ENCODE measurements around the gene AK8. TPM values are rescaled to one million over a fixed set of nuclear protein-coding genes. Genes with fewer than 3 reads are reported as not detected.

The AK8 gene
- total RNA-seq, 1 experiment from 2014 or later: 0.23 TPM

GRCh38 chr9:132888151-132888550, 10.1 kb upstream of the AK8 start:
- no peak for DNase-seq (ENCODE audit: low read depth)

DNA sequence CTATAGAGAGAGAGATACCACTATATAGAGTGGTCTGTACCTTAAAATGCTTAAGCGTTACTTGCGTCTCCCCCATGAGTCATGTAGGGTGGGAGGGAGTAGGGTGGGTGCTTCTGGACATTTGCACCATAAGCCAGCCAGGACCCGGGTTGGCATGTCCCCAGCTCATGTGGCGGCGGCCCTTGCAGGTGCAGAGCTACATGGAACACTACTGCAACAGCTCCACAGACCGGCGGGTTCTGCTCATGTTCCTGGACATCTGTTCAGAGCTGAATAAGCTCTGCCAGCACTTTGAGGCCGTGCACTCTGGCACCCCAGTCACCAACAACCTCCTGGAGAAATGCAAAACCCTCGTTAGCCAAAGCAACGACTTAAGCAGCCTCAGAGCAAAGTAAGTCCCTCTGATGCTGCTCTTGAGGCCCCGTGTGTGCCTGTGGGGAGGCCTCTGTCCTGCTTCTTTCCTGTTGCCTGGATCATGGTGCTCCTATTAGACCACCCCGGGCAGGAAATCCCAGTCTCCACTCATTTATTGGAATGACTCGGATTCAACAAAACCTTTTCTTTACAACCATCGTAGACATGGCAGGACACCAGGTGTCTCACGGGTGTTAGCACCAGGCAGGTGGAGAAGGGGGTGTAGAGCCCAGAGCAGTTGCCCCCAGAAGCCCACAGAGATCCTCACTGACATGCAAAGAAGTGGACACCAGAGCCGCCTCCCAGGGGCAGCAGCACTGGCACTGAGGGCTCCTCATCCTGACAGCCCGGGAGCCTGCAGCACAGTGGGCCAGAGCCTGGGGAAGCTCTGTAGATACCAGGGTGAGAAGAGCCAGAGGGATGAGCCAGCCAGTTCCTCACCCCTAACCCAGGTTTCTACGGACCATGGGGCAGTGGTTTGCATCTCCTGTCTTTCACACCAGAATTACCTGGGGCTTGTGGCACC, 9.4 kb upstream of the AK8 start:
- no peak for DNase-seq (ENCODE audit: low read depth)

DNA sequence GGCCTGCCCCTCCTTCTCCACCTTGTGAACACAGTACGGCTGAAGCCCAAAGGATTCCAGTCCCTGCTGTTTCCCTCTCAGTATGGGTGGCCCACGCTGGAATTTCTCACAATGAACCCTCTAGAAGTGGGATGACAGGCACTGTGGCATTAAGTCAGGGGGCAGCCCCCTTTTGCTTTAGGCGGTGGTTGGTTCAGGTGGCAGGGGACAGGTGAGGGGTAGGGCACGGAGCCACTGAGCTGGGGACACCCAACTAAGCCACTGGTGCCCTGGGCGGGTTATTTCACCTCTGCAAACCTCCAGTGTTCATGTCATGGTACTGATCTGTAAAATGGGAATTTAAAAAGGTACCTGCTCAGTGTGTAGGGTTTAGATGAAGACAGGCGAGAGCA, 8.2 kb upstream of the AK8 start:
- no peak for DNase-seq (ENCODE audit: low read depth)

DNA sequence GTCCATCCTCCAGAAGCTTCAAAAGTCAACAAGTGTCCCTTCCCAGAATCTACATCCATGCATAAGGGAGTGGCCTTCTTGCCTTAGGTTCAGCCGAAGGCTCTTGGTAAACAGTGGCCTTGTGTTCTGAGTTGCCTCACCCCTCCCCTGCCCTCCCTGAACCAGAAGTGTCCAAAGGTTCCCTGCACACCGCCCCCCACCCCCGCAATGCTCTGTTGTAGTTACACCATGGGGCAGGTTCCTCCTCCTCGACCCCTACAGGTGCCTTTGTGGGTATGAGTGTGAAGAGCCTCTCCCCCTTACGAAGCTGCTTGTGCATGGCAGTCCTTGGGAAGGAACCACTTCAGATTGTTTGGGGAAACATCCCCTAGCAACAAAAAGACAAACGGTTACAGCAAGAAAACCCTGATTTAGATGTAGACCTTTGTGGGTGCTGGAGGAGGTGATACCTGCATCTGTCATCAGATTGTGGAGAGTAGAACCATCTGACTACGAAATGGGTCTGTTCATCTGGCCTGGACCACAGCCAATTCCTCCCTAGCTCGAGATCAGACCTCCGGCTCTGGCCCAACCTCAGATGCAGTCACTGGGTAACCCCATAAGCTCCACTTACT, 7.7 kb upstream of the AK8 start:
- DNase-seq (ENCODE audit: low read depth): no peak

- no peak for DNase-seq (ENCODE audit: low read depth)
Observed at GRCh38 chr9:132883349-132884294, 5.5 kb upstream of the AK8 start.

- DNase-seq (ENCODE audit: low read depth): no peak
Observed at GRCh38 chr9:132882616-132883015, 4.5 kb upstream of the AK8 start.

DNA sequence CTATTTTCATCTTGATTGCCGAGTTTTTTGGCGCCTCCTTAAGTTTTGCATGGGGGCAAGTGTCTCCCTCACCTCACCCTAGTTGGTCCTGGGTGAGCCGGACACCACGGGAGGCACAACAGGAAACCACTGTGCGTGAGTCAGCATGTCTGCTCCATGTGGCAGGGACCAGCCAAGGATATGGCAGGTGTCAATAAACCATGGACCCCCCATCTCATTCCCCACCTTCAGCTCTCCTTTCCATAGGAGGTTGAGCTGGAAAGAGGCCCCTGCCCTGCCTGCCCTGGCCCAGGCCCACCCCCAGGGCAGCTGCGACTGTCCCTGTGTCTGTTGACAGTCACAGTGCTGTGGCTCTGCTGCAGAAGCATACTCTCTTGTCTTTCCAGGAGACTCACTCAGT, 3.7 kb upstream of the AK8 start:
- DNase-seq (ENCODE audit: low read depth): peak; percentile 63

DNA sequence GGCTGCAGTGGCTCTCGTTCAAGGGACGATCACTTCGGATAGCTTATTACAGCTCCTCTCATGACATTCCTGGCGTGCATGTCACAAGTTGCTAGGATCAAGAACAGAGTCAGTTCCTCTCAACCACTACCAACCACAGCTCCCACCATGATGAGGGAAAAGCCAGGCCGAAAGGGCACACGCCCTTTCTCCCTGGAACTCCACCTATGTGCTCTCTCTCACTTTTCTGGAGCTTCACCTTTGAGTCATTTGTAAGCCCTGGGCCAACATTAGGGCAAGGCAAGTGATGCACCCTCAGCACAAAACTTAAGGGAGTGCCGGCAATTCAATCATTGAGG, 2.2 kb upstream of the AK8 start:
- peak; percentile 31 for DNase-seq (ENCODE audit: low read depth)

DNA sequence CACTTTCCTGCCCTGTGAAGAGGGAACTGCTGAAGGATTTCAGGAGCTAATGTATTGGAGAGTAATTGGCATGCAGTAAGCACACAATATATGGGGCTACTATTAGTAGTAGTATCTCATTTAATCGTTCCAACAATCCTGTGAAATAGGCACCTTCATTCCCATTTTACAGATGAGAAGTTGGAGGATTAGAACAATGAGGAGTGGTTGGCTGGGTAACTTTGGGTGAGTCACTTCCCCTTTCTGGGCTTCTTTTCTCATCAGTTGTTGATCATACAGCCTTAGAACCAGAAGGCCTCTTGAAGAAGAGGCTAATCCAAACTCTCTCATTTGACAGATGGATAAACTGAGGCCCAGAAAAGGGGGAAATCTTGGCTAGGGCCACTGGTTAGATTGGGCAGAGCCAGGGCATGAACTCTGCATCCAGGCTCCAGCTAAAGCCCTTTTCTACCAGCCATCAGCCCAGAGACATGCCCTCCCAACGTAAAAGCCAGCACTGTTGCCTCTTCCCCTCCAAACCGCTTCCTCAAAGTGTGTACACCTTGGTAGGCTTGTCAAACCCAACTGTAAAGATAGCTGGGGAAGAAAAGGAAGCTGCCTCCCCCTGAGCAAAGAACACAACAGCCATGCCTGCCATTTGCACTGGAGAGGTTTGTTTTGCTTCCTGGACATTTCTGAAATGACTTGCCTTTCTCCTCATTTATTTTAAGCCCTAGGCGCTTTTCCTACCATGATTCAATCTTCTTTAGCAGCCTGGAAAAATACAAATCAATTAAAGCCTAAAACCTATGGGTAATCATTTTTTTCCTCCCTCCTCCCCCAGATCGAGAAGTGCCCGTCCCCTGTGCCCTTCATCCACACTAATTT, 1.6 kb upstream of the AK8 start:
- DNase-seq (ENCODE audit: low read depth): no peak

DNA sequence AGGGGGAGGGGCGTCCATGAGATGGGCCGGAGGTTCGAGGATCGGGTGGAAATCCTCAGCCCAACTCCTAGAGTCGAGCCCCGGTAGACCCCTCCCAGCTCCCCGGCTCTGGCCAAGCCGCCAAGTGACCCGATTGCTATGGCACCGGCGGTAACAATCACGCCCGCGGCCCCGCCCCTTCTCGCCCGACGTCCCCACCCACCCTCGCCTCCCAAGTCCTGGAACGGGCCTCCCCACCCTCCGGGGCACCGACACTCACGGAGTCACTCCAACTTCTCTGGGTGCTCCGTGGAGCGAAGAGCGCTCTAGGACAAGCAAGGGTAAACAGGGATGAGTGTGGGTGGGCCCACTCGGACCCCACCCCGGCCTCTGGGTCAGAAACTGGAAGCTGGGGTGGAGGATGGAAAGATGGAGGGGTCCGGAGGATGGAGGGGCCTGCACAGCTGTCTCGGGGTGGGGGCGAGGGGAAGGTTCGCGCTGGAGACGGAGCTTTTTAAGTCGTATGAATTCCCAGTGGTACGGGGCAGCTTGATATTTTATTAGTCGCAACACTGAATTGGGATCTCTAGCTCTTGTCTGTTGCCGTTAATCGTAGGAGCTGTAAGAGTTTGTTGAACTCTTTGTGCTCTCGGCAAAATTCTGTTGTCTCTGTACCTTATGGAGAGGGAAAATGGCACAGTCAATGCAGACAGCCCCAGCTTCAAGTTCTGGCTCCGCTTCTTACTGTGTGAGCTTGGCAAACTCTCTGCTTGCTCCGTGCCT, 792 bp upstream of the AK8 start, which contains the start of gene SPACA9:
SPACA9 (plus strand) TSS at position 204 of the 762 bp plus-strand sequence. CDS start 5,050 bp downstream, outside the sequence.
- DNase-seq (ENCODE audit: low read depth): peak; percentile 71

DNA sequence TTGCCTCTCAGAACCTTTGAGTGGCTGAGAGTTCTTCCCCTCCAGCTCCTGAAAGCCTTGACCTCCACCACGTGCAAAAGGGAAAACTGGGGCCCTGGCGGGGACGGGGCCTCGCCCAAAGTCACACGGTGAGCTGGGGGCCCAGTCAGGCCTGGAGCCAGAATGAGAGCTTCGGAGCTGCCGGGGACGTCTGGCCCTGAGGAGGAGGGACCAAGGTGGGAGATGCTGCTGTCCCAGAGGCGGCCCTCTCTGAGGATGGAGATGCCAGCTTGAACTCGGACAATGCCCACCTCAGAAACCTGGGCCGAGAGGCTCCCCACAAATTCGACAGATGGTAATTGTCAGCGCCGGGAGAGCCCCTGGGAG, 643 bp downstream of the AK8 start:
- no peak for DNase-seq (ENCODE audit: low read depth)

DNA sequence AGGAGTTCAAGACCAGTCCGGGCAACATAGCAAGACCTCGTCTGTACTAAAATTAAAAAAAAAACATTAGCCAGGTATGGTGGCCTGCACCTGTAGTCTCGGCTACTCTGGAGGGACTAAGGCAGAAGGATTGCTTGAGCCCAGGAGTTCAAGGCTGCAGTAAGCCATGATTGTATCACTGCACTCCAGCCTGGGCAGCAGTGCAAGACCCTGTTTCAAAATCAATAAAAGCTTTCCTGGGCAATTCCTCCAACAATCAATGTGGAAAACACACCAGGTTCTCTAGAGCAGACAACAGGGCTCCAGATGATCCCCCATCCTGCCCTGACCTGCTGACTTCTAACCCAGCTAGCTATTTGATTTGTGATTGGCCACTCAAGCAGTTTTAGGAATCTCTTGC, 1.2 kb downstream of the AK8 start:
- no peak for DNase-seq (ENCODE audit: low read depth)

DNA sequence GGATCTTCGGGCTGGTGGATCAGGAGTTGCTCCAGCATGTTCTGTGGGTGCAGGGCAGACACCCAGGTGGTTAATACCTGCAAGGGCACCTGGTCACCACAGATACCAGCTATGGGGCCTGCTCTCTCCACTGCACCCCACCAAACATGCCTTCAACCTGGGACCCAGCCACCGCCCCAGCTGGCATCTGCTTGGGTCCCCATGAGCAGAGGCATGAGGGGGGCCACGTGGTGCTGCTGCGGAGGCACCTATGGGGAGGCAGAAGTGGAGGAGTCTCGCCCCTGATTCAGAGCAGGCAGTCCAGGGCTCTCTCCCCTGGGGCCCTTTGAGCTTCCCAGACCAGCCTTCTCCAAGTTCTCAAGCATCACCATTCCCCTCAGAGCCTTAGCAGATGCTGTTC, 2.9 kb downstream of the AK8 start:
- DNase-seq (ENCODE audit: low read depth): no peak

DNA sequence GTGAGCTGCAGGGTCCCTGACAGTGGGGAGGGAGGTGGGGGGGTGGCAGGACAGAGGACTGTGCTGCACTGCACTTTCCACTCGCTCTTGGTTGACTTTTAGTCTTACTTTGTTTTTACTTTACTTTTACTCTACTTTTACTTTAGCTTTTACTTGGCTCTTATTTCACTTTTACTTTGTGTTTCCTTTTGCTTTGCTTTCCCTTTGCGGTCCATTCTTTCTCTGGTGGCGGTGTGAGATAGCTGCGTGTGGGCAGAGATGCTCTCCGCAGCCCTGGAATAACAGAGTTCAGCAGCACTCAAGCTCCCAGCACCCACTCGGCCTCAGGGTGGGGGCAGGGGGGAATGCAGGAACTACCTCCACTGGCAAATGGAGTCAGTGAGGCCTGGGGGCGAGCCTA, 4.7 kb downstream of the AK8 start:
- DNase-seq (ENCODE audit: low read depth): no peak

GRCh38 chr9:132869266-132869665, 8.8 kb downstream of the AK8 start:
- DNase-seq (ENCODE audit: low read depth): no peak

DNA sequence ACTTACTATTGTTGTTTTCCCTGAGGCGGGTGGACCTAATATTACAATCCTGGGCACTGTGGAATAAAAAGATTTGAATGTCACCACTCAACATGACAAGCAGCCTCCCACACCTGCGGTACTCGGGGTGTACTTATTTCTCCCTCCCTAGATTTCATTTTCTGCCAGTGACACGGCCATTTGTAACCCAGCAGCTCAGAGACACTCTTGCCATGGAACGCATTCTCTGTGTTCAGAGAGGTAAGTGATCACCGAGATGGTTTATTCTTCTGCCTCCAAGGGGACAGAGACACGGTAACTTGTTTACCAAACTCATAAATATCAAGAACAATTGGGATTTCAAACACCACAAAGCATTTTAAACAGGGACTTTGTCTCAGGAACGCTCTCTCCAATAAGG, 11.2 kb downstream of the AK8 start:
- DNase-seq (ENCODE audit: low read depth): no peak

GRCh38 chr9:132864691-132865090, 13.4 kb downstream of the AK8 start:
- DNase-seq (ENCODE audit: low read depth): no peak

DNA sequence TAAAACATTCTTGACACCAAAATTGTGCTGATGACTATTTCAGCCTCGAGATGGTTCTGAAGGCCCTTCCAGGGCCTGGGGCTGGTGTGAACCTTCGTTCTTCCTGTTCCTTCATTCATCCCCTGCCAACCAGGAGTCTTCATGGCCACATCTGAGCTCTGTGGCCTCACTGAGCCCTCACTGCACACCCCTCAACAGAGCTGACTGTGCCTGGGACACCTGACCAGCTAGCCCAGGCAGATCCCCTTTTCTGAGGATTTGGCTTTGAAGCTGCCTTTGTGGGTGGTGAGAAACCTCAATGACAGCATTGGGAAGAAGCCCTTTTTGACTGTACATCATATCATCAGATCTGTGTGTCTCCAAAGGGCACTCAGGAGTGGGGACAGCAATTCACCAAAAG, 13.8 kb downstream of the AK8 start:
- DNase-seq (ENCODE audit: low read depth): no peak

DNA sequence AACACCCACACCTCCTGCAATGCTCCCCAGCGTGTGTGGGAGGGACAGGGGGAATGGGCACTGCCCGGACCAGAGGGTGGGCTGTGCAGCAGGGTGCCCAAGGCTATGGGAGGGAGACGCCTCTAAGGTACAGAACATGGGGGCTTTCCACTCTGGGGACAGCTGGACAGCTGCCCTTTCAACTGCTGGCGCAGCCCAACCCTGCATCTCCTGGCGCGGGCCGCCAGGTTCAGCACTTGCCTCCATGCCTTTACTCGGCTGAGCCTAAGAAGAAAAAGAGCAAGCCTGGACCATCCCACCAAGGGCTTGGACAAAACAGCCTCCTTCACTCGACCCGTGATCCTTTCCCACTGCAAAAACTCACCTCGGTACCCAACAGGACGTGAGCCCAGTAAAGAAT, 15.0 kb downstream of the AK8 start:
- DNase-seq (ENCODE audit: low read depth): no peak

GRCh38 chr9:132862533-132862932, 15.6 kb downstream of the AK8 start:
- DNase-seq (ENCODE audit: low read depth): no peak

DNA sequence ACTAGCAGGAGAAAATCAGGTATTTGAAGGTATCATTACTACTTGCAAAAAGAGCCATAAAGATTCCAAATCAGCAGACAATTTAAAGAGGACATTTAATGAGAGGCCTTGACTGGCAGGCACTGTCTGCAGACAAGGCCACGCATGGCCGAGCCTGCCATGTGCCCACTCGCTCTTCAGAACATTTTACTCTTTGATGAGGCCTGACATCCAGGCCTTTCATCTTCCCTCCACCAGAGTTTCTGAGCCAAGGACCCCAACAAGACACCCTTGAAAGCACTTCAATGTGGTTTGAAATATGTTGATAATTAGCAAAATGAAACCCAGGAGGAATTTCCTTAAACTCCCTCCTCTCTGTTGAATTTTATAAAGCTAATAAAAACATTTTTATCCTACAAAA, 16.4 kb downstream of the AK8 start:
- no peak for DNase-seq (ENCODE audit: low read depth)
